Measurements from ENCODE around the gene RNU6-1. TPM values are rescaled to one million over a fixed set of nuclear protein-coding genes. Genes with fewer than 3 reads are reported as not detected.

Gene RNU6-1
- total and polyA plus RNA-seq, 2 donors (not counting 1 experiment from before 2014, with no cell fraction given): not detected

DNA sequence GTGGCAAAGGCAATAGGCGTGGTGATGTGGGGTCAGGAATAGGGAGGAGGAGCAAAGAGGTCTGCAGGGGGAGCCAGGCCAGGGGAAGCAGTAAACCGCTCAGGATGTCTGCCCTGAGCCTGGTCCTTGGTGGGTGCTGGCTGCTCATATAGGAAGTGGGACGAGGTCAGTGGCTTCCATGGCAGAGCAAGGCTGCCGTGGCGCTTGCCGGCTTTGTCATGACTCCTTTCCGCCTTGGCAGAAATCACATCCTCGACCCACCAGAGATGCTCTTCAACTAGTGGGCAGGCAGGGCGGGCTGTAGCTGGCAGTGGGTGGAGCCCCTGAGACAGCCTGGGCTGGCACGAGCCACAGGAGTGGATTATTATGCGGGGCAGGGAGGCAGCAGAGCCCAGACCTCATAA lies 27.6 kb downstream of the RNU6-1 start:
- WGBS (ENCODE audit: insufficient coverage): 69% methylated on average over 11 of the region's 11 CpGs
- no peaks in the 10 kb centered on the region for H4K20me1 ChIP-seq (ENCODE audit: control insufficient read depth, insufficient read depth, low read length, poor library complexity, severe bottlenecking)

DNA sequence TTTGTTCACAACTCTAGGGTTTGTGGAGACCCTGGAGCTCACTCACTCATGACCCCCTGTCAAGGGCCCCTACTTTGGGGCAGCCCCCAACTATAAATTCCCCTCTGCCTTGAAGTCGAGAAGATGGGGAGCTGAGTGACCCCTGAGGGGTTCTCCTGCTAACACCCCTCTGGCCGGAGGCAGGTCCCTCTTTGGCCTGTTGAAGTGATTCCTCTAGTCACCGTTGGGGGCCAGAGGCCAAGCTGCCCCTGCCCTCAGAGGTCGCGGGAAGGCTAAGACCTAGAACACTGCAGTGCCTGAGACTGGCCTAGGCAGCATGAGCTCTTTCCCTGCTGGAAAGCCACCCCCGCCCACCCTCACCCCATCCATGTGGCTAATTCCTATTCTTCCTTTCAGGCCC lies 30.0 kb downstream of the RNU6-1 start:
- Histone ChIP-seq H3K79me2 (ENCODE audit: control insufficient read depth, insufficient read depth, low read length) (no peaks in the 10 kb centered on the region), H2AFZ (ENCODE audit: insufficient read depth, low read depth, low read length, poor library complexity, severe bottlenecking) (no peak overlapping the region), H3K27ac (ENCODE audit: low read length in 2 of 2) (no peak overlapping the region), H3K27me3 (replicated peaks in 1 of 4; ENCODE audit: control extremely low read depth in 1 of 4, control insufficient read depth in 3 of 4, insufficient read depth in 4 of 4, low read length in 3 of 4) (peaks cover 0 to 12% (median 0%) of the 10 kb centered on the region in 4 experiments), H4K20me1 (ENCODE audit: control insufficient read depth, insufficient read depth, low read length, poor library complexity, severe bottlenecking) (no peaks in the 10 kb centered on the region), H3K36me3 (replicated peaks in 1 of 2; ENCODE audit: control extremely low read depth in 1 of 2, control insufficient read depth in 1 of 2, extremely low read depth in 1 of 2, insufficient read depth in 2 of 2, low read length in 1 of 2) (peaks cover 0 to 2% of the 10 kb centered on the region in 2 experiments), H3K4me1 (ENCODE audit: control insufficient read depth in 2 of 2, insufficient read depth in 2 of 2, low read length in 2 of 2) (no peaks in the 10 kb centered on the region), H3K9me3 (ENCODE audit: control extremely low read depth in 1 of 3, control insufficient read depth in 2 of 3, insufficient read depth in 1 of 3, low read length in 2 of 3) (peaks cover 0 to 3% (median 0%) of the 10 kb centered on the region in 3 donors), H3K4me2 (replicated peaks; ENCODE audit: low read depth, low read length, poor library complexity, severe bottlenecking) (no peak overlapping the region), H3K9ac (ENCODE audit: low read length) (no peak overlapping the region), H3K4me3 (ENCODE audit: control extremely low read depth in 1 of 5, extremely low read depth in 1 of 5, insufficient read depth in 1 of 5, low read depth in 2 of 5, low read length in 4 of 5) (no peak overlapping the region)
- Mint-ChIP-seq H3K27ac (no peak overlapping the region), H3K27me3 (peaks cover 3% of the 10 kb centered on the region), H3K4me1 (no peaks in the 10 kb centered on the region), H3K9me3 (ENCODE audit: insufficient read depth) (no peaks in the 10 kb centered on the region), H3K4me3 (no peak overlapping the region)
- ATAC-seq (ENCODE audit: low read depth) (no peak), DNase-seq (no peak)
- WGBS (ENCODE audit: insufficient coverage): 96% methylated on average over 6 of the region's 6 CpGs
- TF ChIP-seq EZH2 (IDR thresholded peaks at IDR 0.05; ENCODE audit: borderline replicate concordance, insufficient read depth, low read depth, low read length, poor library complexity, severe bottlenecking): no peak
- TF ChIP-seq, protein P1, sequence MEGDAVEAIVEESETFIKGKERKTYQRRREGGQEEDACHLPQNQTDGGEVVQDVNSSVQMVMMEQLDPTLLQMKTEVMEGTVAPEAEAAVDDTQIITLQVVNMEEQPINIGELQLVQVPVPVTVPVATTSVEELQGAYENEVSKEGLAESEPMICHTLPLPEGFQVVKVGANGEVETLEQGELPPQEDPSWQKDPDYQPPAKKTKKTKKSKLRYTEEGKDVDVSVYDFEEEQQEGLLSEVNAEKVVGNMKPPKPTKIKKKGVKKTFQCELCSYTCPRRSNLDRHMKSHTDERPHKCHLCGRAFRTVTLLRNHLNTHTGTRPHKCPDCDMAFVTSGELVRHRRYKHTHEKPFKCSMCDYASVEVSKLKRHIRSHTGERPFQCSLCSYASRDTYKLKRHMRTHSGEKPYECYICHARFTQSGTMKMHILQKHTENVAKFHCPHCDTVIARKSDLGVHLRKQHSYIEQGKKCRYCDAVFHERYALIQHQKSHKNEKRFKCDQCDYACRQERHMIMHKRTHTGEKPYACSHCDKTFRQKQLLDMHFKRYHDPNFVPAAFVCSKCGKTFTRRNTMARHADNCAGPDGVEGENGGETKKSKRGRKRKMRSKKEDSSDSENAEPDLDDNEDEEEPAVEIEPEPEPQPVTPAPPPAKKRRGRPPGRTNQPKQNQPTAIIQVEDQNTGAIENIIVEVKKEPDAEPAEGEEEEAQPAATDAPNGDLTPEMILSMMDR (IDR thresholded peaks at IDR 0.05): no peak
- intact Hi-C loops (cut with micrococcal nuclease): no loop called here
- ChIA-PET CTCF (interaction anchor here (1.0 kb wide), 1 partner anchor 32 kb away, joined by 3 read pairs; no protein-coding TSS in a partner anchor), POLR2A (interaction anchor here (0.6 kb wide), 1 partner anchor 9 kb away, joined by 4 read pairs; no protein-coding TSS in a partner anchor)

More for the DNA sequence above, 27.6 kb downstream of the RNU6-1 start:
- H3K79me2 ChIP-seq (ENCODE audit: control insufficient read depth, insufficient read depth, low read length): no peaks in the 10 kb centered on the region
- POLR2A ChIA-PET: no interaction called here
- H3K27me3 ChIP-seq (replicated peaks in 1 of 4; ENCODE audit: control extremely low read depth in 1 of 4, control insufficient read depth in 3 of 4, insufficient read depth in 4 of 4, low read length in 3 of 4): peaks cover 0 to 22% (median 5%) of the 10 kb centered on the region in 4 experiments
- H3K27ac Mint-ChIP-seq: no peak overlapping the region
- peaks cover 3 to 15% (median 6%) of the 10 kb centered on the region in 3 donors for H3K9me3 ChIP-seq (ENCODE audit: control extremely low read depth in 1 of 3, control insufficient read depth in 2 of 3, insufficient read depth in 1 of 3, low read length in 2 of 3)
- no peak overlapping the region for H3K4me3 Mint-ChIP-seq
- intact Hi-C loops (cut with micrococcal nuclease): no loop called here
- no peak overlapping the region for H2AFZ ChIP-seq (ENCODE audit: insufficient read depth, low read depth, low read length, poor library complexity, severe bottlenecking)
- no peaks in the 10 kb centered on the region for H3K9me3 Mint-ChIP-seq (ENCODE audit: insufficient read depth)
- ATAC-seq (ENCODE audit: low read depth) (no peak), DNase-seq (no peak)
- H3K4me3 ChIP-seq (ENCODE audit: control extremely low read depth in 1 of 5, extremely low read depth in 1 of 5, insufficient read depth in 1 of 5, low read depth in 2 of 5, low read length in 4 of 5): no peak overlapping the region
- H3K27ac ChIP-seq (ENCODE audit: low read length in 2 of 2): no peak overlapping the region
- no peak overlapping the region for H3K9ac ChIP-seq (ENCODE audit: low read length)
- H3K27me3 Mint-ChIP-seq: peaks cover 12% of the 10 kb centered on the region
- TF ChIP-seq, protein P1 (IDR thresholded peaks at IDR 0.05): no peak
- TF ChIP-seq EZH2 (IDR thresholded peaks at IDR 0.05; ENCODE audit: borderline replicate concordance, insufficient read depth, low read depth, low read length, poor library complexity, severe bottlenecking): no peak
- H3K4me1 Mint-ChIP-seq: no peaks in the 10 kb centered on the region
- CTCF ChIA-PET: no interaction called here
- no peaks in the 10 kb centered on the region for H3K4me1 ChIP-seq (ENCODE audit: control insufficient read depth in 2 of 2, insufficient read depth in 2 of 2, low read length in 2 of 2)
- H3K4me2 ChIP-seq (replicated peaks; ENCODE audit: low read depth, low read length, poor library complexity, severe bottlenecking): no peak overlapping the region
- H3K36me3 ChIP-seq (replicated peaks in 1 of 2; ENCODE audit: control extremely low read depth in 1 of 2, control insufficient read depth in 1 of 2, extremely low read depth in 1 of 2, insufficient read depth in 2 of 2, low read length in 1 of 2): peaks cover 0 to 2% of the 10 kb centered on the region in 2 experiments

Measured in B cell (primary cell).